Right ventricle myocardium inferior (tissue), 1 donor: Measurements from ENCODE around the gene SORBS1. TPM values are rescaled to one million over a fixed set of nuclear protein-coding genes. Genes with fewer than 3 reads are reported as not detected.

ENCODE experiments used
- ATAC-seq: fragments of 200-7000 bp; cut with Tn5 transposase; one replicate; pipeline ENCODE4 v1.9.1; 2020; ENCODE audit warnings: mild to moderate bottlenecking, moderate library complexity
- DNase-seq: peaks from one replicate; pipeline ENCODE4 v3.0.0; 2021; ENCODE audit errors: missing footprints
- intact Hi-C: fragments of 100-400 bp; cut with DNase I; formaldehyde crosslinking; loops from one replicate; pipeline ENCODE4 v1.11.0; 2022
- long read RNA-seq: library from polyadenylated mRNA; unstranded; transcript quantifications from one replicate; pipeline ENCODE4 v2.0.0, GENCODE V29; 2021
- total RNA-seq: library from RNA; stranded (reverse); fragmentation: NEBNext Ultra II Directional; extraction: Animal tissue kit (Norgen Biotek cat#: 25700); gene quantifications from one replicate; pipeline ENCODE4 v1.2.1, GENCODE V29; 2021
- donor health status: DM: no; HTN: yes; CAD: no; lungs with severe emphysema.

SORBS1 gene
- total RNA-seq: 666 TPM
- long read RNA-seq, partial matches to known transcripts: 53 of 89 reads
- long read RNA-seq, other reads (novel, unspliced or antisense): 33 of 89 reads

DNA sequence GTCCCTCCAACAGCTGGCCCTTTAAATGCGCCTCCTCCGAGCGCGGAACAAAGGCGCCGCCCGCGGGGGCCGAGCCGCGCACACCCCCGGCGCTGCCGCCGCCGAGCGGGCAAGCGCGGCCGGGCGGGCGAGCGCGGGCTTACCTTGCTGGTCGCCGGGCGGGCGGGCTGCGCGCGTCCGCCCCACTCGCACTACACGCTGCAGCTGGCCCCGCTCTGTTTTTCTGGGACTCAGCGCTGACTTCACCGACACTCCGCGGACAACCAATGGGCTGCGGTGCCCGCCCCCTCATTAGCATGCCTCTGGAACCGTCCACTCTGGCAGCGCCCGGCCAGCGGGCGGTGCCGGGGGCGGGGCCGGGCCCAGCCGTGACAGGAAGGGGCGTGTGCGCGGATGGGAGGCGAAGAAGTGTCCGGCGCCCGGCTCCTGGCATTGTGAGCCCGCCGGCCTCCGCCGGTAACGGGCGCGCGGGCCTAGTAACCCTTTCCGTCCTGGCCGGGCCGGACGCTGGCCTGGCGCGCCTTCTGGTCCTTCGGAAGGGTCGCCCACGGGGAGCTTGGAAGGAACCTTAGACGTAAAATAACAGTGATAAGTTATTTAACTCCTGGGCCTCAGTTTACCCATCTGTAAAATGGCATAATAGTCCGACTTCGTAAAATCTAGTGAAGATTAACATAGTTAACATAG, at the start of gene SORBS1:
Gene SORBS1 (minus strand): TSS at position 195 of the 687 bp plus-strand sequence. CDS start 120,236 bp downstream, outside the sequence.
- intact Hi-C loops: loop anchor here (2.0 to 5.0 kb wide), 3 partner anchors 41 to 131 kb away; no protein-coding TSS in a partner anchor
- DNase-seq (peak; percentile 98), ATAC-seq (peak; percentile 99)

DNA sequence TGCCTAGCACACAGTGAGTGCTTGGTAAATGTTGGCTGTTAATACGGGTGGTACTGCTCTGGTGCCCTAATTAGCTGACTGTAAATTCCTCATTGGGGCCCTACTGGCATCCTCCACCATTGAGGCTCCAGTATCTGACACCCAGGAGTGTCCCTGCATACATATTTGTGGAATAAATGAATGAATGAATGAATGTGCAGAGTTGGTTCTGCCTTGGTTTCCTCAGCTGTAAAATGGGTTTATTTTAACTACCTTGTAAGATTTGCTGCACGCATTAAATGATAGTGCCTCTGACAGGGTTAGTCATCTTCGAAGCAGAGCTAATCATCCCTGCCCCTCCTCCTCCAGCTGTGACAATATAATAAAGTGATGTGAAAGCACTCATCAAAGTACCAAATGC, 49.6 kb upstream of the SORBS1 start:
- intact Hi-C loops: no loop called here
- ATAC-seq (no peak), DNase-seq (no peak)

DNA sequence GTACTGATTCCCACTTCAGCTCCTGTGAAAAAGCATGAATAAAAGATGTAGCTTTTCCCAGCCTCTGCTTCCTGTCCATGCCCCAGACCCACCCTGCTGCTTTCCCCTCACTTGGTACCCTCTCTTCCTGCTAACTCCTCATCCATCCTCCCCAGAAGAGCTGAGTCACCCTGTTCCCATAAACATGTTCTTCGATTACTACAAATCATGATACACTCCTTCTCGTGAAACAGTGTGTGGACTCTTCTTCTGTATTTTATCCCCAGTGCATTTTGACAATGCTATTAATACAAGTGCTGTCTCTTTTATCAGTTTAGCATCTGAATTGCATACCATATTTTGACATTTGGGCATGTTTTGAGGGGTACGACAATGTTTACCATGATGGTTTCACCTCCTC, 45.8 kb upstream of the SORBS1 start:
- DNase-seq: no peak
- intact Hi-C loops: loop anchor here (10.0 kb wide), 1 partner anchor 362 kb away; no protein-coding TSS in a partner anchor

DNA sequence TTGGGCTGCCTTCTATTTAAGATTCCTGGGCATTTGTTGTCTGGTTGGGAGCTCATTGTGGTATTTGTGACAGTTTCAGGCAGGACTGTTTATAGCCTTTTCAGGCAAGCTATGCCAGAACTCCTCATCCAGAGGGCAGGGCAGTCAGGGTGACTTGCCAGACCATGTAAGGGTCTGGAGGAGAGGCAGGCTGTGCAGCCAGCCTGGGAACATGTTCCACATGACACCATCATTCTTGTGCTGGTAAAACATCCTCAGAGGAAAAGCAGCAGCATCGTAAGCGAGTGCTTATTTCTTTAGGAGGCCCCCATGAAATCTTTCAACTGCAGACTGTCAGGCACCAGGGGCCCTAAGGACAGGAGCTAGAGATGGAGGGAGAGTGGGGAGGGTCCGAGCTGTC, 44.0 kb upstream of the SORBS1 start:
- DNase-seq (no peak), ATAC-seq (peak; percentile 39)
- intact Hi-C loops: loop anchor here (10.0 kb wide), 1 partner anchor 360 kb away; no protein-coding TSS in a partner anchor

More for the DNA sequence above, 45.8 kb upstream of the SORBS1 start:
- no peak for ATAC-seq

DNA sequence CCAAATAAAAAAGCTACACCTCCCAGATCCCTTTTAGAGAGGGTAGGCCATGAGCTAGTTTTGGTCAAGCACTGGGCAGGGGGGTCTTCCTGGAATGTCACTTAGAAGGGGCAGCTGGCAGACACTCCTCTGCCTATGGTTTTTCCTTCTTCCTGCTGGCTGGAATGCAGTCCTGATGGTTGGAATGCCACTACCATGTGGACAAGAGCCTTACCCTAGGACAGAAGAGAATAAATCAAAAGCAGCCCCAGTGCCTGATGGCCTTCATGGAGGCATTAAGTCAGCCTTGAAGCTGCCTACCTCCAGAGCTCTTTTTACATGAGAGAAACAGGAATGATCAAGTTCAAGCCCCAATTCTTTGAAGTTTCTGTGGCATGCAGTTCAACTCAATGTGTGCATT, 43.5 kb upstream of the SORBS1 start:
- intact Hi-C loops: loop anchor here (5.0 to 10.0 kb wide), 3 partner anchors 42 to 360 kb away; partner anchors contain the start of gene SORBS1
- no peak for DNase-seq
- peak; percentile 7 for ATAC-seq

DNA sequence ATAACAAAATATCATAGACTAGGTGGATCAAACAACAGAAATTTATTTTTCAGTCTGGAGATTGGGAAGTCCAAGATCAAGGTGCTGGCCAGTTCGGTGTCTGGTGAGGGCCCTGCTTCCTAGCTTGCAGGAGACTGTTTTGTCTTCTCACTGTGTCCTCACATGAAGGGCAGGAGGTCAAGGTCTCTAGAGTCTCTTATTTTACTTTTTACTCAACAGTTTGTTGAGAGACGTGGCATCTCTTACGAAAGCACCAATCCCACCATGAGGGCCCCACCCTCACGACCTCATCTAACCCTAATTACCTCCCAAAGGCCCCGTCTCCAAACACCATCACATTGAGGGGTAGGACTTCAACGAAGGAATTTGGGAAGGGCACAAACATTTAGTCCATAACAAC, 41.2 kb upstream of the SORBS1 start:
- intact Hi-C loops: loop anchor here (5.0 to 10.0 kb wide), 3 partner anchors 40 to 358 kb away; partner anchors contain the start of gene SORBS1
- no peak for DNase-seq
- ATAC-seq: no peak

DNA sequence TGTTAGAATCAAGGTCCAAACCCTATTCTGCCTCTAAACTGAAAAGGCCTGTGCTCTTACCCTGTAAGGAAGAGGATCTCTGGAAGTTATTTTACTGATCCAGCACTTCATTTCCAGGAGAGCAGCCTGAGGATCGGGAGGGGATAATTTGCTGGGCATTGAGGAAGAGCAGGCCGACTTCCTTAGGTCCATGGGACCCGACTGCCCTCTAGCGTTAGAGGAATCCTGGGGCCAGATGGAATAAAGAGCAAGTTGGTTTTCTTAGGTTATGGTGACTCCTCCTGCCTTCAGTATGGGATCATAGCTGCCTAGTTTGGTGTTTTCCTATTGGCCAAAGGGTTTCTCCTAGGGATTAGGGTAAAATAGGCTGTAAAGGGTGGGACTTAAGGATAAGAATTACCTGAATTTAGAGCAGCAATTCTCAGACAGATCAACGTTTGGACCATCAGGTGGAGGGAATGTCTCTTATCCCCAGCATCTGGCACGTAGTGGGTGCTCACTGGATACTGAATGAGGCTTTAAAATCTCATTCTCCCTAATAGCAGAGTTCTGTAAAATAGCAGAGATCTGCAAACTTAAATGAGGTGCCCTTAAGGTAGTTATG, 40.0 kb upstream of the SORBS1 start:
- intact Hi-C loops: loop anchor here (1.0 to 10.0 kb wide), 5 partner anchors 39 to 356 kb away; partner anchors contain the start of gene SORBS1
- ATAC-seq (peak; percentile 93), DNase-seq (no peak)

DNA sequence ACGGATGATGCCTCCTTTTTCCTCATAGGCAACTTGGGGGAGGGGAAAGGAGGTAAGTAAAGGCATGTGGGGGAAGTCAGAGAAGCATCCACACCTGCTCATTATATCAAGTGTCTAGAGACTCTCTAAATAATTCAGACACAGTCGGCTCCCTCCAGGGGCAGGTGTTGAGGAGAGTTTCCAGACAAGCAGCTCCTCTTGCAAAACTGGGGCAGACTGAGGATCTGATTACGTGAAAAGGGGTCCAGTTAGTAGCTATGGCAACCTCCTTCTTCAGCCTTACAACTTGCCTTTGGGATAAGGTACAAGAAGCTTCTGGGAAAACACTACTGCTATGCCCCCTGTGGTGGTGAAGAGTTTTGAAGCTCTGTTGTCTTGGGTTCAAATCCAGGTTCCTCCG, 39.0 kb upstream of the SORBS1 start:
- ATAC-seq (no peak), DNase-seq (no peak)
- intact Hi-C loops: loop anchor here (5.0 to 10.0 kb wide), 3 partner anchors 38 to 355 kb away; partner anchors contain the start of gene SORBS1

DNA sequence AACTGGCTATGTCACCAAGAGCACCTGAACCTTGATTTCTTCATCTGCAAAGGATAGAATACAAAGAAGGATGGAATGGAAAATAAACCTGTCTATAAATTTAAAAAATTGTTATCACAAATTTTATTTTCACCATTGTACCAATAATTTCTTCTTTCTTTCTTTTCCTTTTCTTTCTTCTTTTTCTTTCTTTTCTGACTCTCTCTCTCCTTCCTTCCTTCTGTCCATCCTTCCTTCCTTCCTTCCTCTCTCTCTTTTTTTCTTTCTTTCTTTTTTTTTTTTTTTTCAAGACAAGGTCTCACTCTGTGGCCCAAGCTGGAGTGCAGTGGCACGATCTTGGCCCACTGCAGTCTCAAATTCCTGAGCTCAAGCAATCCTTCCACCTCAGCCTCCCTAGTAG, 36.6 kb upstream of the SORBS1 start:
- intact Hi-C loops: no loop called here
- ATAC-seq: no peak
- no peak for DNase-seq

DNA sequence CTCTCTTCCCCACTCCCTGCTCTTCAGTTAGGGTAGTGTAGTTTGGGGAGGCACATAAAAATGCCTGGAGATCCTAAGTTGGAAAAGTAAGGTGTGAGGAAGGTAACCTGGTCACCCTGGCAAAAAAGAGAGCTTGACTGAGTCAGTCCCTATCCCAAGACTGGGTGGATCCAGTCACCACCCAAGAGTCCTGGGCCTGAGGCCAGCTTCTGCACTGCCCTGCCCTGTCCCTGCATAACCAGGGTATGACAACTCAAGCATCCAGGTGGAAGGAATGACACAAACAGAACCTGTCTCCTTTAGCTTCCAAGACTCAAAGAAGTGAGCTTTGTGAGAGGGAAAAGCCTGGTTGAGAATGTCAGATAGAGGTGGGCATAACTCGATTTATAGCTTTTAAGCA, 26.9 kb upstream of the SORBS1 start:
- DNase-seq (no peak), ATAC-seq (no peak)
- intact Hi-C loops: no loop called here

DNA sequence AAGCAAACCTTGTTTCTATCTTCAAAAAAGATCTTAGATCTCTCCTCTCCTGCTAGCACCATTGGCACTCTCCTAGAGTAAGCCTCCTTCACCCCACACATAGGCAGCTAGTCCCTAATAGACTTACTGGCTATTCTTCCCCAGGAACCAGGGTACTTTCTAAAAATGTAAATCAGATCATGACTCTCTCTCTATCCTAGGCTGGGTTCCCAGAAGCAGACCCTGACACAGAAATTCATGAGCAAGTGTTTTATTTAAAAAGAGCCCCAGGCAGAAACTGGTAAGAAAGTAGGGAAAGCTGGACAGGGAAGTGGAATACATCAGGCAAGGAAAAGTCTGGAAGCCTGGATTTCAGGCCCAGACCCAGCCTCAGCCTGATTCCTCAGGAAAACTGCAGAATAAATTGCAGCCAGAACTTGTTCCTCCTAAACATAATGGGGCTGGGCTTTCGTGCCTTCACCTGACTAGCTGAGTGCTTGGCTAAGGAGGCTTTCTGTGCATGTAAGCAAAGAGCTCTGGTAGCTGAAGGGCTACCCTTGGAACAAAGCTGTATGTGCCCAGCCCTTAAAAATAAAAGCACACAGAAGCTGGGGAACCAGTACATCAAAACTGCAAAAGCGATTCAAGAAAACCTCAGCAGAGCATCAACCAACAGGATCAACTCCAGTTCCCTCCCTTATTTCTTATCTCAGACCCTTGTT, 18.8 kb upstream of the SORBS1 start:
- ATAC-seq (no peak), DNase-seq (no peak)
- intact Hi-C loops: no loop called here

DNA sequence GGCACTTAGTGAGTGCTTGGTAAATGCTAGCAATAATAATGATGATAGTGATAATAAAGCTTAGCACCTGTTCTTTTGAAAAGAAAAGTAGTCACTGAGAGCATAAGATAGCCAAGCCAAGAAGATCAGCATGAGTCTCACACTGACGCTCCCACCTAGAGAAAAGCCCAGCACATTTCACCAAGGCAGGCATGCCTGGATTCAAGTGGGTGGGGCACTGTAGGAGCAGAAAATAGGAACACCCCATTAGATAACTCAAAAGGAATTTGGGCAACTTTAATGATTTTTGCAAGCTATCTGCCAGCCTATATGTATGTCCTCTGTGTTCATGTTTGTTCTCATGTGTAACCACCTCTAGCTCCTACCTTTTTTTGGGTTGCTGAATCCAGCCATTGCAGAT, 18.1 kb upstream of the SORBS1 start:
- no peak for DNase-seq
- no peak for ATAC-seq
- intact Hi-C loops: no loop called here

DNA sequence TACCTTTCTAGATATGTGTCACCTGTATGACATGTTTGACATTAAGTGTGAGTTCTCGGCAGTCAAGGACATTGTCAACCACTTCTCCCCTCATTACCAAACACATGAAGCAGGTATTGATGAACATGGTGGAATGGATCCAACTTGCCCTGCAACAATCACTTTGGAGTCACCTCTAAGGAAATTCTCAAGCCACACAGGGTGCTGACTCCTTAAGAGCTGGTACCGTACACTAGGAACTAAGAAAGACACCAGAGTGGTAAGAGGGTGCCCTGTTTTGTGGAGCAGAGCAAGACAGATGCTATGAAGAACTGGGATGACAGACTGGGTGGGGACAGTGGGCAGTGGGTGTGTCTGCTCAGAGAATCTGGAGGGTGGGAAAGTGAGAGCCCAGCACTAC, 17.4 kb upstream of the SORBS1 start:
- ATAC-seq (no peak), DNase-seq (no peak)
- intact Hi-C loops: no loop called here

DNA sequence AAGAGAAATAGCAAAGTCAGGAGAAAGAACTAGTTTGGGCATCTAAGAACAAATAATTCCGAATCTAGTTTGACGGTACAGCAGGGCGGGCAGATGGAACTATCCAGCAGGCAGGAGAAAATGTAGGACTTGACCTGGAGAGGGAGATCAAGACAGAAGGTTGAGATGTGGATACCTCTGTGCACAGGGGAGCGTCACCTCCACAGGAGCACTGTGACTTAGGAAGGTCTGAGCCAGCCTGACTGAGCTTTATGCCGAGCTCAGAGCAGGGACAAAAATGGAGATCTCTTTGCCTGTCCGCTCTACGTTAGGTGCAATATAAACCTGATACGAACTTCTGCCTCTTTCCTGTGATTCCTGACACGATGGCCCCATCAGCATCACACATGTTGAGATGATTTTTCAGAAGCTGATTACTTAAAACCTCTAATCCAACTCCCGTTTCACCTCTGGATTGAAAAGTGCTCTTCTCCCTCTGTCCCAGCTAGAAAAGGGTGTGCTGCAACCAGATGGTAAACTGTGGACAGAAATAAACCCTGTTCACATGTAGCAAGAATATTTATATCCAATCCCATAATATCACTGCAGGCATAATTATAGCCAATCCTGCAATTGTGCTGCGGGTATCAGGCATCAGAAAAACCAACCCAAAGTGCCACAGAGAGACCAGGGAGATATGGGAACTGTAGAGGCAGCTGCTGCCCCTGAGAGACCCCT, 13.6 kb upstream of the SORBS1 start:
- DNase-seq: no peak

DNA sequence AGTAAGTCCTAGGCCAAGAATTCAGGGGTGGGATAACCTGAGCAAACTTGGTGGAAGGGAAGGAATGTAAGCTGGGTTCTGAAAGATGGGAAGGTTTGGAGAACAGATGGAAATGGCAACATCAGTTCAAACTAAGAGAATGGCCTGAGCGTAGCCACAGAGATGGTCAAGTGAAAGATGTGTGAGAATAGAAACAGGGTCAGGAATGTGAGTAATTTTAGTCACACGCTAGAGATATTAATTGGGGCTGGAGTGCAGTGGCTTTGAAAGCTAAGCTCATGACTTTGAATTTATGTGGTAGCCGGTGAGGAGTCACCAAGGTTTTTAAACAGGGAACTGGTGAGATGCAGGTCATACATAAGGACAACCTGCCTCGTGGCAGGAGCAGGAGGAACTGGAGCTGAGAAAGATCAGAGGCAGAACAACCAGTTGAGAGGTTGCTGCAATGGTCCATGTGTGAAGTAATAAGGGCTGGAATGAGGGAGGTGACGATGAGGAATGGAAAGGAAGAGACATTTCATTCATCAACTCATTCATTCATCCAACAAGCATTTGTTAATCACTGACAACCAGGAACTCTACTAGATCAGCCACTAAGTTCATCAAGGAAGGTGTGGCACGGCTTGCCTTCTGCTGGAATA, 12.9 kb upstream of the SORBS1 start:
- no peak for ATAC-seq
- DNase-seq: no peak
- intact Hi-C loops: no loop called here

More for the DNA sequence above, 13.6 kb upstream of the SORBS1 start:
- no peak for ATAC-seq
- intact Hi-C loops: no loop called here

DNA sequence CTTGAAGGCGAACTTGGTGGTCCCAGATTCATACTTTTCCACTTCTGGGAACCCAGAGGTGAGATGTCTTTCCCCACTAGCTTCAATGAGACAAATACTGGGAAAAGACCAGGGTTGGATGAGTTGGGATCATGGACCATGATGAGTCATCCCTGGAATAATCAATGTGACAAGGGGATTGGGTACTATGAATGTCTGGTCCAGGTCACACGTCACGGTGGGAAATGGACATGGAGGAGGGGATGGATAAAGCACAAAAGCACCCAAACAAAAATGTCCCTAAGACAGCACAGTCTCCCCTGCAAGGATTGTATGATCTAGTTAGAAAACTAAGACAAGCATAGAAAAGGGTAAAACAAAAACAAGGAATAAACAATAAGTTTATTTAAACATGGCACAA, 12.4 kb upstream of the SORBS1 start:
- intact Hi-C loops: no loop called here
- ATAC-seq (no peak), DNase-seq (no peak)

DNA sequence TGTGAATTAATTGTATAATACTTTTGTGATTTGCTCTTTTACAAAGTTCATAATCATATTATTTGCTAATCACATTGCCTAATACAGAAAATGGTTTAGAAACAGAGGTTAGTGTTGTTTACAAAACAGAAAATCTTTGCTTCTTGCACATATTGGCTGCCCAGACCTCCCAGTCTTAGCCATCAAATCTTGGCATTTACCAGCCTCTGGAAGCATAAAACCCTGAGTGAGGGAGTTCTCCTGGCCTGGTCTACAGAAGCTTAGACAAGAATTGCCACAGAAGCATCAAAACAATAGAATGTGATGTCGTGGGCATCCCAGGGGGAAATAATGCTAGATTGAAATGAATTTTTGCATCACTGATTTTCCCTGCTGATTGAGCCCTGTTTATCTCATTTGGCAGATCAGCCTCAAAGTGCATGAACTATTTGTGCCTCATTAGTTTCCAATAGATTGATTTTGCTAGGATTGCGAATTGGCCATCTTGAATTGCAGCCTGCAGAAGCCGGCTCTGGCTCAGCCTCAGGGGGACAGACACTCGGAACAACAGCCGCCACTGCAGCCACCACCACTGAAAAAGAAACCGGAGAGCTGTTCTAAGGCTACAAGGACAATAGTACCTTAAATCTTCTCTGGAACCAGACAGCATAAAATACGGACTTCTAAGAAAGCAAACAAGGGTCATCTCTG, 11.1 kb upstream of the SORBS1 start:
- ATAC-seq: no peak
- intact Hi-C loops: no loop called here

DNA sequence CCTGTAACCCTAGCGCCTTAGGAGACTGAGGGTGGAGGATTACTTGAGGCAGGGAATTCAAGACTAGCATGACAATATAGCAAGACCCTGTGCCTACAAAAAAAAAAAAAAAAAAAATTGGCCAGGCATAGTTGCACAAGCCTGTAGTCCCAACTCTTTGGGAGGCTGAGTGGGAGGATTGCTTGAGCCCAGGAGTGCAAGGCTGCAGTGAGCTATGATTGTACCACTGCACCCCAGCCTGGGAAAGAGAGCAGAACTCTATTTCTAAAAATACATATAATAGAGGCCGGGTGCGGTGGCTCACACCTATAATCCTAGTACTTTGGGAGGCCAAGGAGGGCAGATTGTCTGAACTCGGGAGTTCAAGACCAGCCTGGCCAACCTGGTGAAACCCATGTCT, 10.2 kb upstream of the SORBS1 start:
- DNase-seq (no peak), ATAC-seq (no peak)
- intact Hi-C loops: no loop called here

More for the DNA sequence above, 11.1 kb upstream of the SORBS1 start:
- no peak for DNase-seq
